H1 (cell line): Measurements from ENCODE around the gene CPSF7. TPM values are rescaled to one million over a fixed set of nuclear protein-coding genes. Genes with fewer than 3 reads are reported as not detected.

Experiments used
- CTCF ChIA-PET: fragments of 300-600 bp; sonication (Branson Sonifier 250); formaldehyde crosslinking; loops from one replicate; lab custom pipeline; 2021; ENCODE audit not compliant: partially characterized antibody; lab: Charles Lee
- POLR2A ChIA-PET: fragments of 300-600 bp; sonication (Branson Sonifier 250); formaldehyde crosslinking; loops from one replicate; lab custom pipeline; 2021; ENCODE audit warnings: inconsistent platforms; ENCODE audit not compliant: partially characterized antibody; lab: Charles Lee
- DNase-seq, 2 experiments: peaks; one replicate each; pipeline versions ENCODE4 v3.0.0 to v3.0.0-alpha.2; 2010 to 2022; ENCODE audit warnings: low spot score in 2 of 2, low read depth in 1 of 2, mixed read lengths in 1 of 2
- FAIRE-seq: peaks from 2 replicates; lab custom pipeline; 2011; peaks lifted over from hg19 to GRCh38; lab: Jason Lieb, UNC
- H2AFZ ChIP-seq: 2 replicates; pipeline ENCODE4 v1.8.1; 2012; ENCODE audit warnings: low read length, inconsistent platforms
- H2AK5ac ChIP-seq: 2 replicates; pipeline ENCODE4 v1.6.1; 2013; ENCODE audit warnings: low read depth, low read length
- H2BK120ac ChIP-seq: replicated peaks from 2 replicates; pipeline ENCODE3; 2013; ENCODE audit warnings: low read depth, low read length, inconsistent platforms
- H2BK12ac ChIP-seq: 2 replicates; pipeline ENCODE4 v1.6.1; 2013; ENCODE audit warnings: low read depth, low read length
- H2BK15ac ChIP-seq: 2 replicates; pipeline ENCODE4 v1.6.1; 2013; ENCODE audit warnings: low read length
- H2BK20ac ChIP-seq: 2 replicates; pipeline ENCODE4 v1.6.1; 2013; ENCODE audit warnings: low read length
- H2BK5ac ChIP-seq: 2 replicates; pipeline ENCODE4 v1.6.1; 2013; ENCODE audit warnings: low read depth, low read length
- H3K14ac ChIP-seq: 2 replicates; pipeline ENCODE4 v1.6.1; 2013; ENCODE audit warnings: inconsistent platforms; ENCODE audit not compliant: insufficient read length
- H3K18ac ChIP-seq: 2 replicates; pipeline ENCODE4 v1.6.1; 2013; ENCODE audit warnings: low read length; ENCODE audit errors: extremely low read depth
- H3K23ac ChIP-seq: 2 replicates; pipeline ENCODE4 v1.6.1; 2013; ENCODE audit warnings: inconsistent platforms; ENCODE audit not compliant: insufficient read length
- H3K23me2 ChIP-seq: 2 replicates; pipeline ENCODE4 v1.6.1; 2013; ENCODE audit warnings: low read depth, low read length
- H3K27ac ChIP-seq: 2 replicates; pipeline ENCODE4 v1.6.1; 2011; ENCODE audit warnings: low read depth, low read length, inconsistent platforms
- H3K27me3 ChIP-seq, 4 experiments: replicated peaks in 1 of 4; 1 replicate in 1 of 4; 2 replicates in 3 of 4; pipeline versions ENCODE4 v1.6.1 to v1.8.1; 2011 to 2013; ENCODE audit warnings: low read length in 3 of 4, mild to moderate bottlenecking in 3 of 4, inconsistent platforms in 2 of 4, mixed read lengths in 2 of 4, moderate library complexity in 1 of 4; ENCODE audit not compliant: control insufficient read depth in 3 of 4, insufficient read depth in 3 of 4; ENCODE audit errors: extremely low read depth in 1 of 4
- H3K36me3 ChIP-seq, 4 experiments: 2 replicates each; pipeline versions ENCODE4 v1.6.1 to v1.8.1; 2011 to 2013; ENCODE audit warnings: mild to moderate bottlenecking in 4 of 4, low read length in 3 of 4, moderate library complexity in 2 of 4, control low read depth in 1 of 4, inconsistent platforms in 1 of 4; ENCODE audit not compliant: insufficient read depth in 4 of 4, control insufficient read depth in 2 of 4
- H3K4ac ChIP-seq: replicated peaks from 2 replicates; pipeline ENCODE3; 2013; ENCODE audit warnings: low read length, low read depth, mixed read lengths, inconsistent platforms; ENCODE audit not compliant: insufficient read length
- H3K4me1 ChIP-seq, 4 experiments: replicated peaks in 1 of 4; 1 replicate in 1 of 4; 2 replicates in 3 of 4; pipeline versions ENCODE4 v1.6.1 to v1.8.1; 2011 to 2013; ENCODE audit warnings: low read length in 3 of 4, inconsistent platforms in 2 of 4, mixed read lengths in 1 of 4; ENCODE audit not compliant: insufficient read depth in 4 of 4, control insufficient read depth in 3 of 4
- H3K4me2 ChIP-seq, 2 experiments: 2 replicates each; pipeline versions ENCODE4 v1.6.1 to v1.8.1; 2011 to 2013; ENCODE audit warnings: low read depth in 2 of 2, low read length in 2 of 2, control low read depth in 1 of 2, inconsistent platforms in 1 of 2, mild to moderate bottlenecking in 1 of 2; ENCODE audit not compliant: insufficient read depth in 1 of 2
- H3K4me3 ChIP-seq, 4 experiments: fragments of 200-600, 300-600 bp in 1 of 4; sonication (generic), shearing (Covaris generic), sonication (Bioruptor Twin) in 1 of 4; 2 replicates each; pipeline versions ENCODE4 v1.5.1 to v1.8.1; 2011 to 2016; ENCODE audit warnings: low read length in 4 of 4, low read depth in 3 of 4, control low read depth in 2 of 4, inconsistent platforms in 2 of 4, mild to moderate bottlenecking in 2 of 4, mixed read lengths in 1 of 4, moderate library complexity in 1 of 4; ENCODE audit not compliant: insufficient read depth in 2 of 4; ENCODE audit errors: extremely low read depth in 1 of 4
- H3K56ac ChIP-seq: replicated peaks from 2 replicates; pipeline ENCODE3; 2013; ENCODE audit warnings: low read depth, mild to moderate bottlenecking, mixed read lengths, low read length, inconsistent platforms; ENCODE audit not compliant: insufficient read length
- H3K79me1 ChIP-seq: 2 replicates; pipeline ENCODE4 v1.6.1; 2013; ENCODE audit warnings: low read depth, low read length, control low read depth
- H3K79me2 ChIP-seq, 2 experiments: 2 replicates each; pipeline versions ENCODE4 v1.6.1 to v1.8.1; 2012 to 2013; ENCODE audit warnings: low read length in 2 of 2, mild to moderate bottlenecking in 2 of 2, inconsistent platforms in 1 of 2; ENCODE audit not compliant: insufficient read depth in 2 of 2, control insufficient read depth in 1 of 2
- H3K9ac ChIP-seq, 4 experiments: replicated peaks in 1 of 4; 1 replicate in 1 of 4; 2 replicates in 3 of 4; pipeline versions ENCODE4 v1.6.1 to v1.8.1; 2011 to 2013; ENCODE audit warnings: low read depth in 3 of 4, low read length in 3 of 4, control low read depth in 2 of 4, mild to moderate bottlenecking in 2 of 4, moderate library complexity in 2 of 4, inconsistent platforms in 1 of 4; ENCODE audit errors: extremely low read depth in 1 of 4
- H3K9me3 ChIP-seq, 2 experiments: 2 replicates each; pipeline versions ENCODE4 v1.6.1 to v1.8.1; 2012 to 2013; ENCODE audit warnings: mild to moderate bottlenecking in 2 of 2, moderate library complexity in 2 of 2, control low read depth in 1 of 2, inconsistent platforms in 1 of 2, low read depth in 1 of 2, low read length in 1 of 2, mixed read lengths in 1 of 2; ENCODE audit not compliant: insufficient read depth in 2 of 2
- H4K20me1 ChIP-seq, 2 experiments: replicated peaks in 1 of 2; 2 replicates each; pipeline versions ENCODE3 to v1.8.1; 2011 to 2013; ENCODE audit warnings: inconsistent platforms in 2 of 2, low read length in 2 of 2, mild to moderate bottlenecking in 1 of 2; ENCODE audit not compliant: insufficient read depth in 2 of 2, control insufficient read depth in 1 of 2
- H4K5ac ChIP-seq: 2 replicates; pipeline ENCODE4 v1.6.1; 2013; ENCODE audit warnings: low read length, low read depth, mixed read lengths, inconsistent platforms; ENCODE audit not compliant: insufficient read length
- H4K8ac ChIP-seq: 2 replicates; pipeline ENCODE4 v1.8.0; 2013; ENCODE audit warnings: mild to moderate bottlenecking, moderate library complexity, low read length, inconsistent platforms; ENCODE audit not compliant: insufficient read depth; ENCODE audit errors: extremely low read depth
- H4K91ac ChIP-seq: replicated peaks from 2 replicates; pipeline ENCODE3; 2013; ENCODE audit warnings: low read length, mixed read lengths, inconsistent platforms; ENCODE audit not compliant: insufficient read length
- POLR2A ChIP-seq, 2 experiments: IDR thresholded peaks; 1 replicate in 1 of 2; 2 replicates in 1 of 2; pipeline ENCODE4 v1.6.1; 2011; ENCODE audit warnings: low read depth in 2 of 2, low read length in 2 of 2, mild to moderate bottlenecking in 2 of 2; ENCODE audit errors: control extremely low read depth in 1 of 2
- POLR2AphosphoS5 ChIP-seq: IDR thresholded peaks from 2 replicates; pipeline ENCODE4 v1.6.1; 2011; ENCODE audit warnings: low read depth, low read length
- SIN3A ChIP-seq, 2 experiments: IDR thresholded peaks in 1 of 2; conservative IDR thresholded peaks in 1 of 2; 2 replicates each; pipeline ENCODE4 v1.6.1; 2011 to 2012; ENCODE audit warnings: low read length in 2 of 2, improper control_type of control experiment in 1 of 2, low read depth in 1 of 2, mild to moderate bottlenecking in 1 of 2
- TAF7 ChIP-seq: optimal IDR thresholded peaks from 2 replicates; pipeline ENCODE3; 2011; ENCODE audit warnings: low read depth, mild to moderate bottlenecking, inconsistent platforms, low read length, moderate library complexity, borderline replicate concordance
- WGBS, 2 experiments: shearing (Covaris generic) in 1 of 2; methylation state at CpG; one replicate each; pipeline versions ENCODE4 v1.1.6 to v1.1.7; 2013 to 2015; ENCODE audit warnings: low lambda C conversion rate in 2 of 2, mixed read lengths in 2 of 2, inconsistent platforms in 1 of 2, low coverage in 1 of 2, missing lambda C conversion rate in 1 of 2; ENCODE audit not compliant: insufficient replicate concordance in 2 of 2, insufficient coverage in 1 of 2, insufficient read length in 1 of 2; ENCODE audit errors: extremely low coverage in 1 of 2, missing lambda C conversion rate in 1 of 2; 5-methylcytosine and 5-hydroxymethylcytosine counted together
- polyA plus RNA-seq, 7 experiments: library from polyadenylated mRNA; depleted of rRNA in 3 of 7; stranded (reverse) in 5 of 7; unstranded in 2 of 7; fragments of >200 nt in 5 of 7; fragments of 200-250 nt in 2 of 7; gene quantifications; 1 replicate in 5 of 7; 2 replicates in 1 of 7; 4 replicates in 1 of 7; pipeline versions ENCODE4 v1.2.1 to v1.2.3, GENCODE V29; 2011 to 2013; ENCODE audit warnings: missing spikeins in 2 of 7, mixed read lengths in 2 of 7
- total RNA-seq: library from RNA; stranded (reverse); fragmentation: NEBNext Ultra II Directional; extraction: Animal tissue kit (Norgen Biotek cat#: 25700); gene quantifications from 2 replicates; pipeline ENCODE4 v1.2.1, GENCODE V29; 2021
- TF ChIP-seq, protein P1 (sequence below): IDR thresholded peaks from 2 replicates; pipeline ENCODE4 v1.6.1; 2011; ENCODE audit warnings: low read depth, mild to moderate bottlenecking, low read length; ENCODE audit not compliant: insufficient read depth

The CPSF7 gene
- total and polyA plus RNA-seq, 2 of the 8 experiments (the other 6 are each of a cell fraction or from before 2014, with no cell fraction given): 95.9 to 122 TPM

DNA sequence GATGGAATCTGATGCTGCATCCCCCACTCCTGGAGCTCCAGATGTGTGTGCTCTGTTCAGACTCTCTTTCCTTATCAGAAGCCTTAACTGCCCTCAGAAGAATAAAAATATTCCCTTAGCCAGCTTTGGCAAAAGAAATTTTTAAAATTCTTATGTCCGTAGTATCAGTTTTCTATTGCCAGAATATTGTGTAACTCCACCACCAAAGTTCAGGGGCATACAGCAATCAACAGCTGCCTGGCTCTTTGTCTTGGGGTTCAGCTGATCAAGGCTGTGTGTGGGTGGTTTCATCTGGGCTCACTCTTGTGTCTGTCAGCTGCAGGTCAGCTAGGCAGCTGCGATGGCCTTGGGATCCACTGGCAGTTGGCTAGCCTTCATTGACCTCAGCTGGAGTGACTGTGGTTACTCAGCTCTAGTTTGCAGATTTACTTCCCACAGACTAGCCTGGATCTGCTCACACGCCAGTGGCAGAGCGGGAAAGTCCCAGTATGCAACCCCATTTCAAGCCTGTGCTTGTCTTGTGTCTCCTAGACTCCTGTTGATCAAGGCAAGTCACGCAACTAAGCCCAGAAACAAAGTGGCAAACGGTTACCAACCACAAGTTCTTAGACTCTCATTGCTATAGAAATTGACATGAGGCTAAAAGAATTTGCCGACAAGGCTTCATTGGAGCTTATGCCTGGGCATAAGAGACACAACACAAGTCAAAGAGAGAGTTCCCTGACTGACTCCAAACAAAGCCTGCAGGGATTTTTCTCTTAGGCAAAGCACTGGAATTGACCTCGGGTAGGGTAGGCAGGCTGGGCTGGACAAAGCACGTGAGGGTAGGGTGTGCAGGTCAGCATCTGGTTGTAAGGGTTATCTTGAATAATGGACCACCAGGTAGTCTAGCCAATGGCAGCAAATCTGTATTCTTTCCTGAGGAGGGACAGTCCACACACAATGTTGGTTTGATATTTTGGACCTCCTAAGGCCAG lies 60.1 kb downstream of the CPSF7 start:
- H4K8ac ChIP-seq: no peak overlapping the region
- FAIRE-seq: no peak
- no peaks in the 10 kb centered on the region for H3K79me1 ChIP-seq
- 91% methylated on average over 9 of the region's 9 CpGs; no CpG with 5 or more reads in 1 of the 2 experiments for WGBS, 2 experiments
- no peak overlapping the region for H3K23ac ChIP-seq
- H3K36me3 ChIP-seq: peaks cover 16 to 83% (median 41%) of the 10 kb centered on the region in 4 experiments; a peak in 7 of 8 replicates
- H4K20me1 ChIP-seq: no peaks in the 10 kb centered on the region
- H4K5ac ChIP-seq: no peak overlapping the region
- H2BK12ac ChIP-seq: peak overlapping the region; percentile 17; the same call in 1 of the 2 replicates
- H3K9ac ChIP-seq: no peak overlapping the region
- no peaks in the 10 kb centered on the region for H3K27me3 ChIP-seq
- H3K27ac ChIP-seq: no peak overlapping the region
- TF ChIP-seq SIN3A (conservative IDR thresholded peaks at IDR 0.05 in 1 of 2, IDR thresholded peaks at IDR 0.05 in 1 of 2; ENCODE audit: low read depth in 1 of 2, low read length in 2 of 2): no peak
- no peak for TF ChIP-seq TAF7
- peak in 1 of 2 experiments; percentile 6; a peak in 1 of 3 replicates for TF ChIP-seq POLR2A (IDR thresholded peaks at IDR 0.05; ENCODE audit: control extremely low read depth in 1 of 2, low read depth in 2 of 2, low read length in 2 of 2)
- peak; percentile 41; the same call in 1 of the 2 replicates for TF ChIP-seq POLR2AphosphoS5
- TF ChIP-seq, protein P1, sequence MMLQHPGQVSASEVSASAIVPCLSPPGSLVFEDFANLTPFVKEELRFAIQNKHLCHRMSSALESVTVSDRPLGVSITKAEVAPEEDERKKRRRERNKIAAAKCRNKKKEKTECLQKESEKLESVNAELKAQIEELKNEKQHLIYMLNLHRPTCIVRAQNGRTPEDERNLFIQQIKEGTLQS: no peak
- CTCF ChIA-PET: interaction anchor here (0.5 to 22.8 kb wide), 6 partner anchors 13 to 116 kb away, joined by 3 to 255 read pairs (median 6); partner anchors contain the start of genes DDB1 and TKFC
- no peaks in the 10 kb centered on the region for H3K4me1 ChIP-seq
- H3K4me2 ChIP-seq: no peak overlapping the region
- no peak overlapping the region for H3K18ac ChIP-seq
- DNase-seq: no peak
- H3K79me2 ChIP-seq: no peaks in the 10 kb centered on the region
- no peaks in the 10 kb centered on the region for H3K23me2 ChIP-seq
- no peak overlapping the region for H3K4ac ChIP-seq
- H3K56ac ChIP-seq: no peak overlapping the region
- H2BK20ac ChIP-seq: no peak overlapping the region
- H2AFZ ChIP-seq: no peak overlapping the region
- no peak overlapping the region for H2BK5ac ChIP-seq
- no peak overlapping the region for H2AK5ac ChIP-seq
- peaks cover 13 to 16% of the 10 kb centered on the region in 2 experiments for H3K9me3 ChIP-seq
- H2BK120ac ChIP-seq: no peak overlapping the region
- no peak overlapping the region for H3K4me3 ChIP-seq
- H4K91ac ChIP-seq: no peak overlapping the region
- no peak overlapping the region for H2BK15ac ChIP-seq
- no peak overlapping the region for H3K14ac ChIP-seq
- POLR2A ChIA-PET: interaction anchor here (1.1 to 39.7 kb wide), 7 partner anchors 1 to 74 kb away, joined by 3 to 1106 read pairs (median 7); partner anchors contain the start of genes CYB561A3, DDB1, TKFC and TMEM138
